ENCODE results near the gene MID1IP1.

GRCh38 chrX:38774249-38774648 lies 27.0 kb upstream of the MID1IP1 start:
- TF ChIP-seq REST (IDR thresholded peaks at IDR 0.05) = no peak
- no peak for TF ChIP-seq ATF3 (IDR thresholded peaks at IDR 0.05)
- no peak for TF ChIP-seq CTCF (IDR thresholded peaks at IDR 0.05; ENCODE audit: low read depth, low read length, missing input control)
- TF ChIP-seq TAF1 (conservative IDR thresholded peaks at IDR 0.05) = no peak
- no peak for TF ChIP-seq SP1 (IDR thresholded peaks at IDR 0.05)
